Breast epithelium (tissue), 3 donors: ENCODE data around the gene LAMA3.

Experiments used
- CTCF ChIP-seq, 3 donors: fragments of 450-650 bp; IDR thresholded peaks; one replicate each; pipeline ENCODE4 v1.5.1; 2016 to 2017; ENCODE audit warnings: antibody characterized with exemption in 3 of 3, mild to moderate bottlenecking in 3 of 3, moderate library complexity in 3 of 3
- POLR2AphosphoS5 ChIP-seq, 3 donors: sonication (generic); formaldehyde crosslinking; IDR thresholded peaks; one replicate each; pipeline ENCODE4 v1.6.1; 2017; ENCODE audit warnings: antibody characterized with exemption in 3 of 3

DNA sequence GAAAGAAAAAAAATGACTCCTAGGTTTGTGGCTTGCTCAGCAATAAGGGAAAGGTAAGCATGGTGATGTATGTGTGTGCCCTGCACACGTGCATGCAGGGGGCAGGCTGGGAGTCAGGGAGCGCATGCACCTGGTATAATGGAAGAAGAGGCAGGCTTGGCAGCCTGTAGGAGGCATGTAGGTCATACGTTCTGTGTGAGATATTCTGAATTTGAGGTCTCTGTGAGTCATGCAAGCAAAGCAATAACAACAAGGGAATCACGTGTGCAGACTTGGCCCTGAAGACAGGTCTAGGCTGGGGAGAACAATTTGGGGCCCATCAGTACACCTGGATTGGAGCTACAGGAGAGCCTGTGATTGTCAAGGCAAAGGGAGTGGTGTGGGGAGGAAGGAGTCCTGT is 230.8 kb downstream of the LAMA3 start:
- TF ChIP-seq POLR2AphosphoS5 (IDR thresholded peaks at IDR 0.05): no peak
- TF ChIP-seq CTCF (IDR thresholded peaks at IDR 0.05): no peak
